Psoas muscle (tissue), 8 donors: ENCODE results near the gene PRRT1B. TPM values are rescaled to one million over a fixed set of nuclear protein-coding genes. Genes with fewer than 3 reads are reported as not detected.
A peak's percentile ranks its signal among the peaks of the same experiment; 100 is the strongest.

ENCODE experiments used
- ATAC-seq, 4 donors: fragments of 200-7000 bp; cut with Tn5 transposase; one replicate each; pipeline ENCODE4 v1.9.1; 2020; ENCODE audit warnings: moderate library complexity in 3 of 4, mild to moderate bottlenecking in 2 of 4
- DNase-seq, 2 donors: peaks; one replicate each; pipeline ENCODE4 v3.0.0-alpha.2; 2020
- H3K27ac ChIP-seq: fragments of 200-600 bp; one replicate; pipeline ENCODE4 v1.8.0; 2022
- H3K27me3 ChIP-seq, 3 donors: fragments of 200-600 bp in 1 of 3; one replicate each; pipeline versions ENCODE4 v1.6.1 to v1.8.0; 2013 to 2022; ENCODE audit warnings: low read length in 2 of 3, mild to moderate bottlenecking in 2 of 3, moderate library complexity in 1 of 3; ENCODE audit not compliant: insufficient read depth in 3 of 3
- H3K36me3 ChIP-seq, 2 donors: fragments of 200-600 bp in 1 of 2; one replicate each; pipeline versions ENCODE4 v1.6.1 to v1.8.0; 2013 to 2022; ENCODE audit warnings: low read depth in 1 of 2, mild to moderate bottlenecking in 1 of 2, moderate library complexity in 1 of 2; ENCODE audit not compliant: insufficient read depth in 1 of 2
- H3K4me1 ChIP-seq: fragments of 200-600 bp; one replicate; pipeline ENCODE4 v1.8.0; 2022
- H3K4me3 ChIP-seq: fragments of 200-600 bp; one replicate; pipeline ENCODE4 v1.8.0; 2022; ENCODE audit warnings: mild to moderate bottlenecking
- H3K9me3 ChIP-seq: fragments of 200-600 bp; one replicate; pipeline ENCODE4 v1.8.0; 2022
- CTCF ChIP-seq: fragments of 200-600 bp; IDR thresholded peaks from one replicate; pipeline ENCODE4 v1.8.0; 2022; ENCODE audit warnings: antibody characterized with exemption
- WGBS, 3 donors: extraction: QIAGEN DNeasy Blood & Tissue Kit; methylation state at CpG; one replicate each; pipeline versions ENCODE4 v1.1.6 to v1.1.7; 2013; 5-methylcytosine and 5-hydroxymethylcytosine counted together
- intact Hi-C, 2 donors: fragments of 100-400 bp; cut with DNase I; formaldehyde crosslinking; loops; one replicate each; pipeline versions ENCODE4 v1.11.0 to v1.14.2; 2022
- polyA plus RNA-seq, 3 donors: library from polyadenylated mRNA; stranded (reverse); fragments of 200-250 nt; gene quantifications; one replicate each; pipeline ENCODE4 v1.2.3, GENCODE V29; 2013
- total RNA-seq, 4 donors: library from RNA; stranded (reverse); fragmentation: NEBNext Ultra II Directional in 2 of 4; extraction: Animal tissue kit (Norgen Biotek cat#: 25700) in 2 of 4; gene quantifications; one replicate each; pipeline versions ENCODE4 v1.2.1 to v1.2.4, GENCODE V29; 2021 to 2023
- donor health status: healthy with polysubstance abuse.
- donor health status: DM: no; HTN: no; CAD: no; lungs with moderate emphysema.
- donor health status: Bipolar disorder and iron deficiency.
- donor health status: healthy.
- donor health status: DM: yes; HTN: yes; CAD: no.
- donor health status: DM: no; HTN: no; CAD: no.
- donor health status: DM: no; HTN: no; CAD: no.
- donor health status: DM: yes; HTN: yes; CAD: no.

Gene PRRT1B
- total and polyA plus RNA-seq, 7 donors: not detected

GRCh38 chr9:131584858-131585257 is 39.5 kb downstream of the PRRT1B start:
- peak in 1 of 2 donors; percentile 29 for DNase-seq
- Histone ChIP-seq H3K9me3 (no peaks in the 10 kb centered on the region), H3K27ac (no peak overlapping the region), H3K27me3 (no peaks in the 10 kb centered on the region), H3K36me3 (peaks cover 6 to 88% of the 10 kb centered on the region in 2 donors), H3K4me3 (no peak overlapping the region), H3K4me1 (peaks cover 5% of the 10 kb centered on the region)
- WGBS, 3 donors: 85 to 86% (median 86%) methylated on average over 7 of the region's 7 CpGs
- intact Hi-C loops: no loop called here
- no peak for TF ChIP-seq CTCF
- no peak for ATAC-seq

GRCh38 chr9:131585375-131585774 is 40.1 kb downstream of the PRRT1B start:
- no peak overlapping the region for H3K4me3 ChIP-seq
- no peak overlapping the region for H3K27ac ChIP-seq
- no peaks in the 10 kb centered on the region for H3K27me3 ChIP-seq
- intact Hi-C loops: no loop called here
- no peaks in the 10 kb centered on the region for H3K4me1 ChIP-seq
- peaks cover 6 to 88% of the 10 kb centered on the region in 2 donors for H3K36me3 ChIP-seq
- WGBS, 3 donors: 83 to 85% (median 84%) methylated on average over 8 of the region's 8 CpGs
- peak in 1 of 2 donors; percentile 51 for DNase-seq
- no peaks in the 10 kb centered on the region for H3K9me3 ChIP-seq
- no peak for TF ChIP-seq CTCF
- no peak for ATAC-seq

GRCh38 chr9:131587331-131587730 is 42.0 kb downstream of the PRRT1B start:
- ATAC-seq (no peak), DNase-seq (no peak)
- H3K27ac ChIP-seq: no peak overlapping the region
- intact Hi-C loops: no loop called here
- H3K4me1 ChIP-seq: peaks cover 7% of the 10 kb centered on the region
- H3K4me3 ChIP-seq: no peak overlapping the region
- TF ChIP-seq CTCF: no peak
- H3K9me3 ChIP-seq: no peaks in the 10 kb centered on the region
- WGBS, 3 donors: 86 to 88% (median 86%) methylated on average over 9 of the region's 9 CpGs
- no peaks in the 10 kb centered on the region for H3K27me3 ChIP-seq
- peaks cover 4 to 81% of the 10 kb centered on the region in 2 donors for H3K36me3 ChIP-seq

GRCh38 chr9:131587906-131588305 is 42.6 kb downstream of the PRRT1B start:
- Histone ChIP-seq H3K9me3 (no peaks in the 10 kb centered on the region), H3K4me3 (no peak overlapping the region), H3K27ac (no peak overlapping the region), H3K4me1 (peaks cover 8% of the 10 kb centered on the region), H3K27me3 (no peaks in the 10 kb centered on the region), H3K36me3 (peaks cover 4 to 80% of the 10 kb centered on the region in 2 donors)
- DNase-seq (peak in 1 of 2 donors; percentile 39), ATAC-seq (no peak)
- 79 to 91% (median 84%) methylated on average over 13 to 14 of the region's 14 CpGs for WGBS, 3 donors
- no peak for TF ChIP-seq CTCF
- intact Hi-C loops: no loop called here

GRCh38 chr9:131588396-131588795 is 43.1 kb downstream of the PRRT1B start:
- intact Hi-C loops: no loop called here
- peaks cover 12% of the 10 kb centered on the region for H3K4me1 ChIP-seq
- 94 to 96% (median 95%) methylated on average over 9 of the region's 9 CpGs for WGBS, 3 donors
- no peak for ATAC-seq
- no peak for TF ChIP-seq CTCF
- DNase-seq: peak in 1 of 2 donors; percentile 47
- peaks cover 4 to 75% of the 10 kb centered on the region in 2 donors for H3K36me3 ChIP-seq
- no peaks in the 10 kb centered on the region for H3K9me3 ChIP-seq
- no peak overlapping the region for H3K4me3 ChIP-seq
- H3K27me3 ChIP-seq: no peaks in the 10 kb centered on the region
- H3K27ac ChIP-seq: no peak overlapping the region
